HepG2 (cell line): ENCODE data around the gene RUNX3.

Experiments used
- CTCF ChIP-seq: sonication (generic); formaldehyde crosslinking; IDR thresholded peaks from 2 replicates; pipeline ENCODE4 v1.5.0; 2020; ENCODE audit warnings: mild to moderate bottlenecking, missing genetic modification reagents, moderate library complexity
- ELF4 ChIP-seq: sonication (generic); formaldehyde crosslinking; IDR thresholded peaks from 2 replicates; pipeline ENCODE4 v1.5.0; 2020; ENCODE audit warnings: missing genetic modification reagents, mild to moderate bottlenecking, moderate library complexity, borderline replicate concordance
- EP300 ChIP-seq, 3 experiments: sonication (generic) in 1 of 3; formaldehyde crosslinking in 1 of 3; IDR thresholded peaks; 2 replicates each; pipeline versions ENCODE4 v1.5.1 to v1.6.1; 2011 to 2020; ENCODE audit warnings: low read depth in 2 of 3, low read length in 2 of 3, borderline replicate concordance in 1 of 3, improper control_type of control experiment in 1 of 3, mild to moderate bottlenecking in 1 of 3, missing genetic modification reagents in 1 of 3, moderate library complexity in 1 of 3
- ETV6 ChIP-seq: sonication (generic); formaldehyde crosslinking; conservative IDR thresholded peaks from 2 replicates; pipeline ENCODE4 v1.4.0; 2020; ENCODE audit warnings: missing genetic modification reagents
- POLR2AphosphoS5 ChIP-seq: IDR thresholded peaks from 2 replicates; pipeline ENCODE4 v1.6.1; 2012; ENCODE audit warnings: low read depth, low read length
- USF2 ChIP-seq, 2 experiments: sonication (generic) in 1 of 2; formaldehyde crosslinking in 1 of 2; IDR thresholded peaks; 2 replicates each; pipeline versions ENCODE4 v1.5.1 to v1.6.1; 2011 to 2020; ENCODE audit warnings: borderline replicate concordance in 1 of 2, low read depth in 1 of 2, low read length in 1 of 2, mild to moderate bottlenecking in 1 of 2, missing genetic modification reagents in 1 of 2, moderate library complexity in 1 of 2
- ZKSCAN5 ChIP-seq: sonication (generic); formaldehyde crosslinking; IDR thresholded peaks from 2 replicates; pipeline ENCODE4 v1.5.1; 2020; ENCODE audit warnings: mild to moderate bottlenecking, missing genetic modification reagents
- TF ChIP-seq, protein P1 (sequence below): sonication (generic); formaldehyde crosslinking; IDR thresholded peaks from 2 replicates; pipeline ENCODE4 v1.4.0; 2020; ENCODE audit warnings: missing genetic modification reagents

GRCh38 chr1:24954022-24954421 is 23.9 kb upstream of the RUNX3 start:
- no peak for TF ChIP-seq ETV6 (CRISPR knock-in tag)
- TF ChIP-seq POLR2AphosphoS5: no peak
- no peak for TF ChIP-seq ZKSCAN5 (CRISPR knock-in tag)
- no peak for TF ChIP-seq EP300 (IDR thresholded peaks at IDR 0.05; ENCODE audit: low read depth in 2 of 2, low read length in 2 of 2)
- TF ChIP-seq EP300 (CRISPR knock-in tag; IDR thresholded peaks at IDR 0.05; ENCODE audit: borderline replicate concordance): no peak
- TF ChIP-seq, protein P1, sequence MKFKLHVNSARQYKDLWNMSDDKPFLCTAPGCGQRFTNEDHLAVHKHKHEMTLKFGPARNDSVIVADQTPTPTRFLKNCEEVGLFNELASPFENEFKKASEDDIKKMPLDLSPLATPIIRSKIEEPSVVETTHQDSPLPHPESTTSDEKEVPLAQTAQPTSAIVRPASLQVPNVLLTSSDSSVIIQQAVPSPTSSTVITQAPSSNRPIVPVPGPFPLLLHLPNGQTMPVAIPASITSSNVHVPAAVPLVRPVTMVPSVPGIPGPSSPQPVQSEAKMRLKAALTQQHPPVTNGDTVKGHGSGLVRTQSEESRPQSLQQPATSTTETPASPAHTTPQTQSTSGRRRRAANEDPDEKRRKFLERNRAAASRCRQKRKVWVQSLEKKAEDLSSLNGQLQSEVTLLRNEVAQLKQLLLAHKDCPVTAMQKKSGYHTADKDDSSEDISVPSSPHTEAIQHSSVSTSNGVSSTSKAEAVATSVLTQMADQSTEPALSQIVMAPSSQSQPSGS: no peak
- TF ChIP-seq ELF4: no peak
- TF ChIP-seq USF2 (IDR thresholded peaks at IDR 0.05; ENCODE audit: low read depth, low read length): no peak
- no peak for TF ChIP-seq USF2 (CRISPR knock-in tag; IDR thresholded peaks at IDR 0.05; ENCODE audit: borderline replicate concordance)
- TF ChIP-seq CTCF: no peak
